ENCODE results near the gene SLC45A1. TPM values are rescaled to one million over a fixed set of nuclear protein-coding genes. Genes with fewer than 3 reads are reported as not detected.

Gene SLC45A1
- total RNA-seq, 4 donors from 2014 or later = 0.76 to 1.6 (median 0.86) TPM

- H3K27ac ChIP-seq = no peak overlapping the region
- no peak for DNase-seq (ENCODE audit: low spot score in 2 of 2)
- no peaks in the 10 kb centered on the region for H3K27me3 ChIP-seq
- H3K9me3 ChIP-seq = no peaks in the 10 kb centered on the region
- TF ChIP-seq EP300 (IDR thresholded peaks at IDR 0.05) = no peak
- no peak for TF ChIP-seq CTCF (IDR thresholded peaks at IDR 0.05)
- no peak for TF ChIP-seq POLR2AphosphoS5 (IDR thresholded peaks at IDR 0.05)
- no peaks in the 10 kb centered on the region for H3K36me3 ChIP-seq
- no peaks in the 10 kb centered on the region for H3K4me1 ChIP-seq
- no peak overlapping the region for H3K4me3 ChIP-seq
- 75% methylated on average over 22 of the region's 22 CpGs for WGBS
These were observed 15.6 kb upstream of the SLC45A1 start for GRCh38 chr1:8302081-8302956.

GRCh38 chr1:8303141-8303540 is 14.8 kb upstream of the SLC45A1 start:
- H3K4me3 ChIP-seq = no peak overlapping the region
- no peaks in the 10 kb centered on the region for H3K4me1 ChIP-seq
- TF ChIP-seq EP300 (IDR thresholded peaks at IDR 0.05) (no peak), CTCF (IDR thresholded peaks at IDR 0.05) (no peak), POLR2A (IDR thresholded peaks at IDR 0.05) (no peak), POLR2AphosphoS5 (IDR thresholded peaks at IDR 0.05) (no peak)
- H3K27me3 ChIP-seq = no peaks in the 10 kb centered on the region
- no peak for DNase-seq (ENCODE audit: low spot score in 2 of 2)
- no peaks in the 10 kb centered on the region for H3K9me3 ChIP-seq
- no peaks in the 10 kb centered on the region for H3K36me3 ChIP-seq
- no peak overlapping the region for H3K27ac ChIP-seq
- 99% methylated on average over 3 of the region's 3 CpGs for WGBS

GRCh38 chr1:8303876-8304275 is 14.0 kb upstream of the SLC45A1 start:
- no peak overlapping the region for H3K27ac ChIP-seq
- no peak for TF ChIP-seq POLR2AphosphoS5 (IDR thresholded peaks at IDR 0.05)
- no peak for TF ChIP-seq POLR2A (IDR thresholded peaks at IDR 0.05)
- TF ChIP-seq CTCF (IDR thresholded peaks at IDR 0.05) = no peak
- no peak for TF ChIP-seq EP300 (IDR thresholded peaks at IDR 0.05)
- no peaks in the 10 kb centered on the region for H3K9me3 ChIP-seq
- no peaks in the 10 kb centered on the region for H3K36me3 ChIP-seq
- no peak for DNase-seq (ENCODE audit: low spot score in 2 of 2)
- no peak overlapping the region for H3K4me3 ChIP-seq
- no peaks in the 10 kb centered on the region for H3K4me1 ChIP-seq
- no peaks in the 10 kb centered on the region for H3K27me3 ChIP-seq
- 93% methylated on average over 4 of the region's 4 CpGs for WGBS

DNA sequence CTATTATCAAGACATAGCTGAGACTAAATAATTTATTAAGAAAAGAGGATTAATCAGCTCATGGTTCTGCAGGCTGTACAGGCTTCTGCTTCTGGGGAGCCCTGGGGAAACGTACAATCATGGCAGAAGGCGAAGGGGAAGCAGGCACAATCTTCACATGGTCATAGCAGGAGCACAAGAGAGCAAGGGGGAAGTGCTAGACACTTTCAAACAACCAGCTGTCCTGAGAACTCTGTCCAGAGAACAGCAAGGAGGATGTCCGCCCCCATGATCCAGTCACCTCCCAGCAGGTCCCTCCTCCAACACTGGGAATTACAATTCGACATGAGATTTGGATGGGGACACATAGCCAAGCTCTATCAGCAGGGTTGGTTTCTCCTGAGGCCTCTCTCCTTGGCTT is 10.3 kb upstream of the SLC45A1 start:
- H3K27ac ChIP-seq = no peak overlapping the region
- WGBS = 78% methylated on average over 4 of the region's 4 CpGs

More for the DNA sequence above, 10.3 kb upstream of the SLC45A1 start:
- peaks cover 6% of the 10 kb centered on the region for H3K4me1 ChIP-seq
- H3K4me3 ChIP-seq = no peak overlapping the region
- H3K27me3 ChIP-seq = no peaks in the 10 kb centered on the region
- TF ChIP-seq POLR2A (IDR thresholded peaks at IDR 0.05) = no peak
- TF ChIP-seq POLR2AphosphoS5 (IDR thresholded peaks at IDR 0.05) = no peak
- no peak for TF ChIP-seq CTCF (IDR thresholded peaks at IDR 0.05)
- TF ChIP-seq EP300 (IDR thresholded peaks at IDR 0.05) = no peak
- no peak for DNase-seq (ENCODE audit: low spot score in 2 of 2)
- no peaks in the 10 kb centered on the region for H3K36me3 ChIP-seq
- no peaks in the 10 kb centered on the region for H3K9me3 ChIP-seq

Measured in suprapubic skin (tissue), 4 donors.